Stomach (tissue), 4 donors: Measurements from ENCODE around the gene WWOX.

Experiments used
- CTCF ChIP-seq, 7 experiments: fragments of 450-650 bp in 4 of 7; fragments of 200-600 bp in 3 of 7; sonication (generic) in 3 of 7; IDR thresholded peaks; one replicate each; pipeline ENCODE4 v1.5.1; 2016 to 2019; ENCODE audit warnings: antibody characterized with exemption in 7 of 7, control low read depth in 2 of 7, mild to moderate bottlenecking in 1 of 7
- EP300 ChIP-seq: sonication (generic); formaldehyde crosslinking; IDR thresholded peaks from one replicate; pipeline ENCODE4 v1.6.1; 2017; ENCODE audit warnings: antibody characterized with exemption
- POLR2AphosphoS5 ChIP-seq, 3 donors: sonication (generic); formaldehyde crosslinking; IDR thresholded peaks; one replicate each; pipeline ENCODE4 v1.6.1; 2016; ENCODE audit warnings: antibody characterized with exemption in 3 of 3

- TF ChIP-seq CTCF (IDR thresholded peaks at IDR 0.05) (no peak), EP300 (no peak), POLR2AphosphoS5 (IDR thresholded peaks at IDR 0.05) (no peak)
These were observed 197.7 kb downstream of the WWOX start for GRCh38 chr16:78297066-78297666.
